Stimulated activated CD4-positive, alpha-beta T cell treated with anti-CD3 and anti-CD28 coated beads, Interleukin-15, amount 100 ng/mL, for 24 hours (primary cell): Measurements from ENCODE around the gene ZNF681.
"Not testable (repeated sequence)": the region's sequence is repeated elsewhere in the genome, so short reads cannot be mapped to it uniquely, and the experiment has no call there.

Experiments
- DNase-seq: peaks from one replicate; pipeline ENCODE4 v3.0.0-alpha.2; 2020

ZNF681 gene

DNA sequence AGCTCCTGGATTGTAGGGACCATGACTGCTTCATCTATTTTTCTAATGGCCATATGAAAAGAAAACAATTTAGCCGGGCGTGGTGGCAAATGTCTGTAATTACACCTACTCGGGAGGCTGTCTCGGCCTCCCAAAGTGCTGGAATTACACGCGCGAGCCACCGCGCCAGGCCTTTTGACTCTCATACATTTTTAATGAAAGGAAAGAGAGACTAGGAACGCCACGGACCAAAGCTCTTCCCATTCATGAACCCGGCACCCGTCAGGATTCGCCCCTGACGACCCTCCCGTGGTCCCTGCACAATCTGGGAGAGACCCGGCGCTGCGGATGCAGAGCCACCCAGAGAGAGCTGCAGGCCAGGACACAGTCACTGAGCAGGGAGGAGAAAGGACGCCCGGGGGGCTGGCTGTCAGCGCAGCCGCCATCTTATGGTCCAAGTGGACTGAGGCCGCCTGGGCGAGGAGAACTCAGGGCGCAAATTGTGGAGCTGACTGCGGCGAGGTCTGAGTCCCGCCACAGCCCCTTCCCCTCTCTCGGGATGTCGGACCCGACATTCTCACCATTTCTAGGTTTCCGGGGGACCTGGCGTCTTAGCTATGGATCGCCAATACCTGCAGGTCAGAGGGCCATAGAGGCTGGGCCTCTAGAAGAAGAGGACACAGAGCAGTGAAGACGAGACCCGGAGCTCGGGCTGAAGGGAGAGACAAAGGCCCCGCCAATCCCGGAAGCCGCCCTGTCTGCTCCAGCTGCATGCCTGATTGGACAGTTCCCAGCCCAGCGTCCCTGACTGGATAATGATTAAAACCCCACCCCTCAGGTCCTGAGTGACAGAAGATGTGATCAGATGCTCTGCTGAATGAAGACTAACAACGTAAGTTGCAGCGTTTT is at the start of gene ZNF681:
TSS of gene ZNF681 (minus strand) at position 705 of the 888 bp plus-strand sequence. CDS start at position 563, 142 bp downstream.
- peak; percentile 91 for DNase-seq

DNA sequence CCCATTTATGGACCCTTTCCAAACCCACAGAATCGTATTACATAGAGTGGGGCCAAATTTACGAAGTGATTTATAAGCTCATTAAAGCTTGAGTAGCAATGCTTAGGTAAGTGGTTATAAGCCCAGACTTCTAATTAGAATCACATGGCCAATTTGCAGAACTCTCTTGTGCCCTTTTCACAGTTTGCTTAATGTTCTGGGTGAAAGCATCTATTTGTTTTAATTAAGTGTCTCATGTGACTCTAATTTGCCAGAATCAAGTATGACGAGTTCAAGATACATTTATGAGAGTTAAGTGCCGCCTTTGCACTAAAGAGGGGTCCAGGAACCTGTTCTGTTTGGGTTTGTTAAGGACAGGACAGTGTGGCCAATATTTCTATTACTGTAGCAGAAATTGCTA is 46.0 kb upstream of the ZNF681 start:
- no peak for DNase-seq

DNA sequence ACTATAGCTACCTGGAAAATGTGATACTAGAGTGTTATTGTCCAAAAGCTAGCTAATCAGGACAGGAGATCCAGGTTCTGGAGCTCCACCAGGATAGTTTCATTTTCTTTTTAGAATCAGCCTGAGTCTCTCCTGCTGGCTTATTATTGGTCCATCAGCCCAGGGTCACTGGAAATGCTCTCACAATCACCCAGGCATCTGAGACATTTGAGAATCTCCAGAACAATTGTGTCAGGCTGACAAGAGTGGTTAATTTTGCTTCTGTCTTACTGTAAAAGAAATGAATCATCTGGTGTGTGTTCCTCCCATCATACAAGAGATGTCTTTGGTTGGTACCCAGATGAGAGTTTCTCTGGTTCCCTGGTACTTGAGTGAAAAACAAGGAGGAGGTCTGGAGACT is 43.6 kb upstream of the ZNF681 start:
- no peak for DNase-seq

GRCh38 chr19:23801803-23802202 is 43.1 kb upstream of the ZNF681 start:
- no peak for DNase-seq

- DNase-seq, result no peak
Measured at GRCh38 chr19:23800868-23801267, 42.2 kb upstream of the ZNF681 start.

DNA sequence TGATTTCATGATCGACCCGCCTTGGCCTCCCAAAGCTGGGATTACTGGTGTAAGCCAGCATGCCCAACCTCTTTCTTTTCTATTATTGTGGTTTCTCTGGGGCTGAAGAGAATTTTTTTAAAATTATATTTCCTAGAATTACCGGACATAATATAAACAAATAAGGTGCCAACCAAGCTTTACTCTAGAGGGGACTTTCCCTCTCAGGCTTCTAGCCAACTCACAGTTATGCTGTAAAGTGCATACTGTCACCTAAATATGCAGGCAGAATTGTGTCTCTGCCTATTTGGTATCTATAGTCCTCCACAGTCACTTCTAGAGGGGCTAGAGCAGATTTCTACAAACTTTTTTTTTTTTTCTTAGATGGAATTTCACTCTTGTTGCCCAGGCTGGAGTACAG is 41.6 kb upstream of the ZNF681 start:
- no peak for DNase-seq

DNA sequence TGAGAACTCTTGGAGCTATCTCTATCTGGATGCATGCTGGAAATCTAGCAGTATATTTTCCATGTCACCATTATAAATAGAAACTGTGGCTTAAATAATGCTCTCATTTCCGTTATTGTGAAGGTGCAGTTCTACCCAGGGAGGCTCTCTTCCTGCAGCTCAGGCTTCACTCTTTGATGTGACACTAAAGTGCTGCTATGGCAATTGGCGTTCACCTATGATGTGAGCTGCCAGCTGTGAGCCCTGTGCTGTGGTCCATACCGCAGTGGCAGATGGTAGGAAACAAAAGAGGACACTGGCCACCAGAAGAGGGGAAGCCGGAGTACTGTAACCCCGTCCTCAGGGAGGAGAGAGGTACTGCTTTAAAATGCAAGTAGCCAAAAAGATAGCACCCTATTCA is 40.6 kb upstream of the ZNF681 start:
- peak; percentile 16 for DNase-seq

- no peak for DNase-seq
Measured at GRCh38 chr19:23795462-23795861, 36.8 kb upstream of the ZNF681 start.

- no peak for DNase-seq
Measured at GRCh38 chr19:23792784-23793183, 34.1 kb upstream of the ZNF681 start.

- no peak for DNase-seq
Measured at GRCh38 chr19:23790641-23791488, 32.2 kb upstream of the ZNF681 start.

DNA sequence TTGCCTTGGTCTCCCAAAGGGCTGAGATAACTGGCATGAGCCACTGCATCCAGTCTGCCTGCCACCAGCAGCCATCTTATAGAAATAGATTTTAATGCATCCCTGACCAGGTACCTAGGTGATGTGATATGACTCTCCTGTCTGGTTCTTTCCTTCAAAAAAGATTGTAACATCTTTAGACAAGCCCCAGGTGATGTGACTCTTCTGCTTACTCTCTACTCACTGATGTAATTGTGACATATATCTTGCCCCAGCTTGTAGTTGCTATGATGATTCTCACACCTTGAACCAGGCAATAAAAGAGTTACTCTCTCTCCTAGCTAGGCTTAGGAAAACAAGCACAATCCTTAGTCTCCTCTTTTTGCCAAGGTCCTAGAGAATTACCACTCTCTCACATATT is 30.6 kb upstream of the ZNF681 start:
- DNase-seq, result no peak

DNA sequence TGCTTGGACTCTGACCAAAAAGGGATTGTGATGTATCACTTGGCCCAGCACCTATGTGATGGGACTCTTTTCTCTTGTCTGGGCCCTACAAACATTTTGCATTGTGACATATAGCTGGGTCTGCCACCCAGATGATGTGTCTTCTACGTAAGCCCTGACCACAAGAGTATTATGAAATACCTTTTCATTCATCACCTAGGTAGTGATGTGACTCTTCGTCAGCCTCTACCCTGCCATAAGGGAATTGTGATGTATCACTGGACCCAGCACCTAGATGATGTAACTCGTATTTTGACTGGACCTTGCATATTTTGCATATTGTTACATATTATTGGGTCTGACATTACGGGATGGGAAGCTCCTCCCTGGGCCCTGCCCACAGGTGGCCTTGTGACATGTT is 29.7 kb upstream of the ZNF681 start:
- DNase-seq, result no peak

DNA sequence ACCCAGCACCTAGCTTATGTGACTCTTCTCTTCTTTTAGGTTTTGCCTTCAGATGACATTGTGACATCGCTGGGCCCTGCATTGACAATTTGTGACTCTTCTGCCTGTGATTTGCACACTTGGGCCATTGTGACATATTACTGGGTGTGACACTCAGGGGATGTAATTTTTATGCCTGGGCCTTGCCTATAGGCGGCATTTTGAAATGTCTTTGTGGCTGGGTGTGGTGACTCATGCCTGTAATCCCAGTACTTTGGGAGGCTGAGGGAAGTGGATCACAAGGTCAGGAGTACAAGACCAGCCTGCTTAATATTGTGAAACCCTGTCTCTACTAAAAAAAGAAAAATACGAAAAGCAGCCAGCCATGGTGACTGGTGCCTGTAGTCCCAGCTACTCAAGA is 28.4 kb upstream of the ZNF681 start:
- no peak for DNase-seq

- DNase-seq, result no peak
Measured at GRCh38 chr19:23785982-23786381, 27.3 kb upstream of the ZNF681 start.

- DNase-seq, result no peak
Measured at GRCh38 chr19:23784274-23784673, 25.6 kb upstream of the ZNF681 start.

DNA sequence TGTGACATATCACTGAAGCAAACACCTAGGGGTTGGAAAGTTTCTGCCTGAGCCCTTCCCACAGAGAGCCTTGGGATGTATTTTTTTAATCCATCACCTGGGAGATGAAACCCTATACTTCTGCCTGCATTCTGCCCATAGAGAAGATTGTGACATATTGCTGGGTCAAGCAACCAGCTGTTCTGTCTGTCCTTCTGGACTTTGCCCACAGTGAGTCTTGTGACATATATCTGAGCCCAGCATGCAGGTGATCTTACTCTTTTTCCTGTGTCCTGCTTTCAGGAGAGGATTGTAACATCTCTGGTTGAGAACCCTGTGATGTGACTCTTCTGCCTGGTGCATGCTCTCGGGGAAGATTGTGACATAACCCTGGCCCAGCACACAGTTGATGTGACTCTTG is 24.9 kb upstream of the ZNF681 start:
- DNase-seq, result no peak

GRCh38 chr19:23779645-23780044 is 21.0 kb upstream of the ZNF681 start:
- no peak for DNase-seq

DNA sequence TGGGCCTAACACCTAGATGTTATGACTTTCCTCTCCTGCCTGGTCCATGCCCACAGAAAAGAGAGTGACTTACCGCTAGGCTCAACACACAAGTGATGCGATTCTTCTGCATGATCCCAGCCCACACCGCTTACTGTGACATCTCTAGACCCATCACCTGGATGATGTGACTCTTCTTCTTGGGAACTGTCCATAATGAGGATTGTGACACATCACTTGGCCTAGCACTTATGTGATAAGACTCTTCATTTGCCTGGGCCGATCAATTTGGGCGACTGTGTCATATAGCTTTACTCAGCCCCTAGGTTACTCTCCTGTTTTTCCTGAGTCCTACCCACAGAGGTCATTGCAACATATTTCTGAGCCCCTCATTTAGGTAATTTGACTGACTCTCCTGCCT is 19.9 kb upstream of the ZNF681 start:
- no peak for DNase-seq

DNA sequence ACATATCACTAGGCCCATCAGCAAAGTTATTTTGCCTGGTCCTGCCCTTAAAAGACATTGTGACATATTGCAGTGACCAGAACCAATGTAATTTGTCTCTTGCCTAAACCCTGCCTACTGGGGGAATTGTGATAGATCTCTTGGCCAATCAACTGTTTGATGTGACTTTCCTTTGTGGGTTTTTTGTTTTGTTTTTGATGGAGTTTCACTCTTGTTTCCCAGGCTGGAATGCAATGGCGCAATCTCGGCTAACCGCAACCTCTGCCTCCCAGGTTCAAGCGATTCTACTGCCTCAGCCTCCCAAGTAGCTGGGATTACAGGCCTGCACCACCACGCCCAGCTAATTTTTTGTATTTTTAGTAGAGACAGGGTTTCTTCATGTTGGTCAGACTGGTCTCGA is 19.3 kb upstream of the ZNF681 start:
- not testable (repeated sequence) for DNase-seq

DNA sequence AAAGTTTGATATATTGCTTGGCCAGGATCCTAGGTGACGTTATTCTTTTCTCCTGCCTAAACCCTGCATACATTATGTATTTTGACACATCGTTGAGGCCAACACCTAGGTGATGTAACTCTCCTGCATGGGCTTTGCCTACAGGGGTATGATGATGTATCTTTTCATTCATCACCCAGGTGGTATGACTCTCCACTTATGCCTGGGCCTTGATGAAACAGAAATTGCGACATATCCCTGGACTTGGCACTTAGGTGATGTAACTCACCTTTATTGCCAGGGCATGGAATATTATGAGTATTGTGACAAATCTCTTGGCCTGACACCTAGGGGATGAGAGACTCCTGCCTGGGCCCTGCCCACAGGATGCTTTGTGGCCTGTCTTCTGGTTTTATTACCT is 18.5 kb upstream of the ZNF681 start:
- DNase-seq, result no peak

- DNase-seq, result no peak
Measured at GRCh38 chr19:23776507-23777205, 18.0 kb upstream of the ZNF681 start.

GRCh38 chr19:23774524-23774971 is 15.9 kb upstream of the ZNF681 start:
- no peak for DNase-seq

GRCh38 chr19:23774106-23774505 is 15.4 kb upstream of the ZNF681 start:
- no peak for DNase-seq
